Natural killer cell treated with Interleukin-12 subunit alpha and Interleukin-12 subunit beta and Interleukin-15 and Interleukin-18, amount 100 ng/mL, for 72 hours (primary cell): ENCODE data around the gene SGCD. TPM values are rescaled to one million over a fixed set of nuclear protein-coding genes. Genes with fewer than 3 reads are reported as not detected.

ENCODE experiments used
- ATAC-seq, 2 donors: fragments of 150-1000 bp; cut with Tn5 transposase in 1 of 2; sonication (Bioruptor Pico), chemical (Tn5 transposase) in 1 of 2; 2 replicates each; pipeline ENCODE4 v1.10.0; 2021
- DNase-seq: peaks from one replicate; pipeline ENCODE4 v3.0.0; 2022; ENCODE audit warnings: low spot score
- H3K27ac Mint-ChIP-seq, 2 donors: 1 replicate in 1 of 2; 2 replicates in 1 of 2; pipeline ENCODE4 v1.8.0; 2022; ENCODE audit warnings: mixed read lengths in 2 of 2, mild to moderate bottlenecking in 1 of 2, moderate library complexity in 1 of 2
- H3K27me3 Mint-ChIP-seq, 2 donors: 1 replicate in 1 of 2; 2 replicates in 1 of 2; pipeline ENCODE4 v1.8.0; 2022; ENCODE audit warnings: mixed read lengths in 2 of 2
- H3K36me3 Mint-ChIP-seq: one replicate; pipeline ENCODE4 v1.8.0; 2022; ENCODE audit warnings: mixed read lengths
- H3K4me1 Mint-ChIP-seq, 2 donors: 1 replicate in 1 of 2; 2 replicates in 1 of 2; pipeline ENCODE4 v1.8.0; 2022; ENCODE audit warnings: low read depth in 2 of 2, mixed read lengths in 2 of 2, mild to moderate bottlenecking in 1 of 2
- H3K4me3 Mint-ChIP-seq: one replicate; pipeline ENCODE4 v1.8.0; 2022; ENCODE audit warnings: mixed read lengths
- H3K9me3 Mint-ChIP-seq: 2 replicates; pipeline ENCODE4 v1.8.0; 2022; ENCODE audit warnings: mixed read lengths
- total RNA-seq, 2 donors: library from RNA; stranded (reverse); gene quantifications; one replicate each; pipeline ENCODE4 v1.2.3, GENCODE V29; 2022

Gene SGCD
- total RNA-seq, 2 donors from 2014 or later = 0.20 TPM; not detected in 1

DNA sequence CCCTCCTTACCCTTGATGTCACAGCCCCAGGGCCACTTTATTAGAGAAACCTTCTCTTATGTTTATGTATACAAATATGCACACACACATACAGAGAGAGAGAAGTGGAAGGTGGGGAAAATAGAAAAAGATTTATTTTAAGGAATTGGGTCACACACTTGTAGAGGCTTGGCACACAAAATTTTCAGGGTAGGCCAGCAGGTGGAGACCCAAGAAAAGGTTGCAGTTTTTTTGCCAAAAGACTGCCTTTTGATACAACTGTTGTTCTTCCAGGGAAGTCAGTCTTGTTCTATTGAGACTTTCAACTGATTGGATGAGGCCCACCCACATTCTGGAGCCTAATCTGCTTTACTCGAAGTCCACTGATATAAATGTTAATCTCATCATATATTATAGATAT, 392.0 kb downstream of the SGCD start:
- ATAC-seq = no peak
- Mint-ChIP-seq H3K27me3 (peaks cover 9 to 14% of the 10 kb centered on the region in 2 donors), H3K9me3 (no peaks in the 10 kb centered on the region), H3K36me3 (no peaks in the 10 kb centered on the region), H3K27ac (no peak overlapping the region), H3K4me1 (peaks cover 0 to 4% of the 10 kb centered on the region in 2 donors), H3K4me3 (no peak overlapping the region)
- no peak for DNase-seq

GRCh38 chr5:156722358-156722757, 395.4 kb downstream of the SGCD start:
- H3K27ac Mint-ChIP-seq = no peak overlapping the region
- H3K4me1 Mint-ChIP-seq = peaks cover 0 to 4% of the 10 kb centered on the region in 2 donors
- ATAC-seq = no peak

DNA sequence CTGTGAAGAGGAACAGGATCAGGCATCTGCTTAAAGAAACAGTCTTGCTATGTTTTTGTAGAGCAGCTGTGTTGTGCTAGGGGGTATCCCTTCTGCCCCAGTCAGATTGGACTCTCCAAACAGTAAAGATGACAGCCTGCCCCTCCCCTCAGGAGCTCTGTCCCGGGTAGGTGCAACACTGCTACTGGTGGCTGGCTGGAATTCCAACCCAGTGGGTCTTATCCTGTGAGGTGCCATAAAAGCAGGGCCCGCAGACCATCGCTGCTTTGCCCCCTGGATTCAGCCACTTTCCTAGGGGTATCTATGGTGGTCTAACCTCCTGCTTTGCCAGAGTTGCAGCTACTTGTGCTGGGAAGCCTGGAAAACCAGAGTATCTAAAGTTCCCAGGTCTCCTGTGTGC, 408.5 kb downstream of the SGCD start:
- Mint-ChIP-seq H3K9me3 (no peaks in the 10 kb centered on the region), H3K4me1 (no peaks in the 10 kb centered on the region), H3K36me3 (no peaks in the 10 kb centered on the region), H3K27ac (no peak overlapping the region), H3K4me3 (no peak overlapping the region), H3K27me3 (peaks cover 34 to 36% of the 10 kb centered on the region in 2 donors)
- DNase-seq (no peak), ATAC-seq (no peak)

More at GRCh38 chr5:156722358-156722757, 395.4 kb downstream of the SGCD start:
- Mint-ChIP-seq H3K27me3 (peaks cover 24 to 27% of the 10 kb centered on the region in 2 donors), H3K4me3 (no peak overlapping the region), H3K36me3 (no peaks in the 10 kb centered on the region), H3K9me3 (no peaks in the 10 kb centered on the region)
- DNase-seq = no peak

- no peak overlapping the region for H3K27ac Mint-ChIP-seq
- DNase-seq = no peak
- H3K9me3 Mint-ChIP-seq = no peaks in the 10 kb centered on the region
- peaks cover 0 to 5% of the 10 kb centered on the region in 2 donors for H3K4me1 Mint-ChIP-seq
- H3K36me3 Mint-ChIP-seq = peaks cover 14% of the 10 kb centered on the region
- H3K27me3 Mint-ChIP-seq = peaks cover 24 to 30% of the 10 kb centered on the region in 2 donors
- no peak for ATAC-seq
- H3K4me3 Mint-ChIP-seq = no peak overlapping the region
These were observed 414.6 kb downstream of the SGCD start for GRCh38 chr5:156741516-156741915.

DNA sequence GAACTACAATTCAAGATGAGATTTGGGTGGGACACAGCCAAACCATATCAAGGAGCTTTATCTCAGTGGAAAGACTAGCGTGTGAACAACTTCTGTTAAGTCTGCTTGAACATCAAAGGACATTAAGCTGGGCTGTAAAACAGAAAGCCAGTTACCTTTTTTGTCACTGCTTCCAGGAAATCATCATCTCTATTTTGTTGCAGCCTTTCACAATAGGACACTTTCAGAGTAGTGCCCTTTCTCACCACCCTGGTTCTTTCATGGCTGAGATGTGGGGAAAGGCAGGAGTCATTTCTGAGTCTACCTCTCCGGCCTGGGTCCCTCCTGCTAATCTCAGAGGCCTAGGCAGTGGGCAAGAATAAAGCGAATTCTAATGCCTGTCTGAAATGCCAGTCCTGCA, 426.9 kb downstream of the SGCD start:
- peaks cover 10 to 11% of the 10 kb centered on the region in 2 donors for H3K4me1 Mint-ChIP-seq
- ATAC-seq (peak; percentile 52 to 71), DNase-seq (no peak)
- H3K27me3 Mint-ChIP-seq = peaks cover 6 to 7% of the 10 kb centered on the region in 2 donors
- H3K27ac Mint-ChIP-seq = peak overlapping the region; percentile 62 to 90
- H3K9me3 Mint-ChIP-seq = no peaks in the 10 kb centered on the region
- H3K36me3 Mint-ChIP-seq = no peaks in the 10 kb centered on the region
- H3K4me3 Mint-ChIP-seq = peak overlapping the region; percentile 16

GRCh38 chr5:156755421-156756087, 428.6 kb downstream of the SGCD start:
- peak overlapping the region in 1 of 2 donors; percentile 6 for H3K27ac Mint-ChIP-seq
- H3K9me3 Mint-ChIP-seq = no peaks in the 10 kb centered on the region
- DNase-seq (no peak), ATAC-seq (no peak)
- peaks cover 10 to 11% of the 10 kb centered on the region in 2 donors for H3K4me1 Mint-ChIP-seq
- H3K36me3 Mint-ChIP-seq = no peaks in the 10 kb centered on the region
- H3K27me3 Mint-ChIP-seq = peaks cover 0 to 4% of the 10 kb centered on the region in 2 donors
- no peak overlapping the region for H3K4me3 Mint-ChIP-seq

DNA sequence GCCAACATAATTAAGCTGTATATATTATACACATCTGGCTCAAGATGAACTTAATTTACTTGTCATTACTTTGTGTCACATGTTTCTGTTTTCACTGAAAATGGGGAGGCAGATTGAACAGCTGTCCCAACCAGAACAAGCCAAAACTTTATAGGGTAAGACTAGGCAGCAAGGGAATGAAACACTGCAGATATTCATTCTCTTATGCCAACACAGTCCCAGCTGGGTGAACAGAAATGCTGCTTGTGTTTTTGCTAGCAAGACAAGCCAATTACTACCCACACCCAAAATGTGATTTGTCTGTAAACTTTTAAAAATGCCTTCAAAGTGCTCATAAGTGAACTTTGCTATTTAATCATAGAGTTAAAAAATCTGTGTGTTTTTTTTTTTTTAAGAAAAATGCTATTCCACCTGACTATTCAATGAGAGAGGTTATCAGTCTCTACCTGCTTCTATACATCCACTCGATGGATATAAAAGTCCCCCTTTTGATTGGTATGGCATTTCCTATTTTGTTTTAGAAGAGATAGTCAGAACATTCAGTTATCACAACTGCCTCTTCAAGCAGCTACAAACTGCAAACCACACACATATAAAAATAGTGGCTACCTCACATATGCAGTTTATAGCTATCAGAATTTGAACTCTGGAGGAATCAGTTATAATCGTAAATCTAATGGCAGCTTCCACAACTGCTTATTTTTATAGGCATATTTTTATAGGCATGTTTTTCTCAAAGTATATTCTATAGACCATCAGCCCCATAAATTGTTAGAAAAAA, 431.2 kb downstream of the SGCD start:
- ATAC-seq (no peak), DNase-seq (no peak)
- Mint-ChIP-seq H3K4me3 (no peak overlapping the region), H3K27me3 (peaks cover 0 to 9% of the 10 kb centered on the region in 2 donors), H3K36me3 (no peaks in the 10 kb centered on the region), H3K27ac (no peak overlapping the region), H3K9me3 (no peaks in the 10 kb centered on the region), H3K4me1 (peaks cover 8 to 11% of the 10 kb centered on the region in 2 donors)

DNA sequence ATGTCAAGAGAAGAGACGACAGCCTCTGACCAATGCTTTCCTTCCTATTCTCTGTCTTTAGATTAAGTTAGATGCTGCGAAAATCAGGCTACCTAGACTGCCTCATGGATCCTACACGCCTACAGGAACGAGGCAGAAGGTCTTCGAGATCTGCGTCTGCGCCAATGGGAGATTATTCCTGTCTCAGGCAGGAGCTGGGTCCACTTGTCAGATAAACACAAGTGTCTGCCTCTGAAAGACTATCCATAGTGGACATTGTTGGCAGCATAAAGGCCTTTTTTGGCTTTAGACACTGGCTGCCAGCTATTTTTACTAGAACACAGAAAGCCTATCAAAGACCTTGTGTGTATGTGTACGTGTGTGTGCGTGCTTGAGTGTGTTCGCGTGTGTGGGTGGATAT, 432.2 kb downstream of the SGCD start:
- Mint-ChIP-seq H3K4me1 (peaks cover 0 to 3% of the 10 kb centered on the region in 2 donors), H3K9me3 (no peaks in the 10 kb centered on the region)
- ATAC-seq = no peak

GRCh38 chr5:156762771-156763170, 435.8 kb downstream of the SGCD start:
- no peak for DNase-seq
- ATAC-seq = no peak
- no peak overlapping the region for H3K4me3 Mint-ChIP-seq
- peaks cover 1 to 14% of the 10 kb centered on the region in 2 donors for H3K27me3 Mint-ChIP-seq
- no peaks in the 10 kb centered on the region for H3K9me3 Mint-ChIP-seq
- H3K27ac Mint-ChIP-seq = peak overlapping the region in 1 of 2 donors; percentile 50
- H3K36me3 Mint-ChIP-seq = no peaks in the 10 kb centered on the region
- peaks cover 0 to 5% of the 10 kb centered on the region in 2 donors for H3K4me1 Mint-ChIP-seq

More for the DNA sequence above, 432.2 kb downstream of the SGCD start:
- Mint-ChIP-seq H3K36me3 (no peaks in the 10 kb centered on the region), H3K4me3 (no peak overlapping the region), H3K27ac (no peak overlapping the region), H3K27me3 (peaks cover 0 to 7% of the 10 kb centered on the region in 2 donors)
- DNase-seq = no peak

GRCh38 chr5:156764176-156764971, 437.4 kb downstream of the SGCD start:
- Mint-ChIP-seq H3K4me3 (no peak overlapping the region), H3K4me1 (peaks cover 0 to 6% of the 10 kb centered on the region in 2 donors), H3K27ac (no peak overlapping the region), H3K36me3 (no peaks in the 10 kb centered on the region), H3K27me3 (peaks cover 11 to 20% of the 10 kb centered on the region in 2 donors), H3K9me3 (no peaks in the 10 kb centered on the region)
- ATAC-seq (no peak), DNase-seq (no peak)

DNA sequence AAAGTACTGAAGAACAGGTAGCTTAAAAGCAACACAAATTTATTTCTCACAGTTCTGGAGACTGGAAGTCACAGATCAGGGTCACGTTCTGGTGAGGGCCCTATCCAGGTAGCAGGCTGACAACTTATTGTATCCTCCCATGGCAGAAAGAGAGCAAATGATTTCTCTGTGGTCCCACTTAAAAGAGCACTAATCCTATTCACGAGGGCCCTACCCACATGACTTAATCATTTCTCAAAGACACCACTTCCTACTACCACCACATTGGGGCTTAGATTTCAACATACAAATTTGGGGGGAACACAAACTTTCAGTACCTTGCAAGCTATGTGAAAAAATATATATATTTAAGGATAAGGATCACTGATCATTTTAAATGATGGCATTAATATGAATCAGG, 447.3 kb downstream of the SGCD start:
- Mint-ChIP-seq H3K27me3 (peaks cover 0 to 10% of the 10 kb centered on the region in 2 donors), H3K4me3 (no peak overlapping the region), H3K9me3 (no peaks in the 10 kb centered on the region), H3K36me3 (no peaks in the 10 kb centered on the region), H3K27ac (no peak overlapping the region), H3K4me1 (peaks cover 0 to 6% of the 10 kb centered on the region in 2 donors)
- ATAC-seq = no peak
- DNase-seq = no peak

DNA sequence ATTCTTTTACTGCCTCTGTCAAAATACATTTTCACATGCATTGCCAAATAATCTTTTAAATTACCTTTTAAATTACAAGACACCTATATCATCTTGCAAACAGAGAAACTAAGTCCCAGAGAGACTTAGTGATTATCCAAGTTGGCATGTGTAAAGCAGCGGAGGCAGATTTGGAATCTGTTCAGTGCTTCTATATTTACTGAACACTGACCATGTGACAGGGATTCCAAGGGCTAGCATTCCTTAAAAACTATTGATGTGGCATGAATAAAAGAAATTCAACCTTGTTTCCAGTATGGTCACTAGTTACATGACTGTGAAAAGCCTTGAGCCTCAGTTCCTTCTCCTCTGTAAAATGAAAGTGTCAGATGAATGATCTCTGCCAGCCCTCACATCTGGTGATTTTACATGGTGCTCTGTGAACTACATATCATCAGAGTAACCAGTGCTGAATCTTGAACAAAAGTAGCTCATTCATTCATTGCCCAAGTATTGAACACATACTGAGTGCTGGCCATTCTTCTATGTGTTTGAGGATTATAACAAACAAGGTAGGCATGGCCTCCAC, 451.3 kb downstream of the SGCD start:
- H3K4me1 Mint-ChIP-seq = peaks cover 0 to 6% of the 10 kb centered on the region in 2 donors
- DNase-seq = no peak
- H3K4me3 Mint-ChIP-seq = no peak overlapping the region
- H3K36me3 Mint-ChIP-seq = no peaks in the 10 kb centered on the region
- no peaks in the 10 kb centered on the region for H3K9me3 Mint-ChIP-seq
- peak overlapping the region in 1 of 2 donors; percentile 16 for H3K27ac Mint-ChIP-seq
- peaks cover 0 to 10% of the 10 kb centered on the region in 2 donors for H3K27me3 Mint-ChIP-seq
- ATAC-seq = no peak

GRCh38 chr5:156778752-156779151, 451.8 kb downstream of the SGCD start:
- Mint-ChIP-seq H3K4me3 (no peak overlapping the region), H3K36me3 (peaks cover 3% of the 10 kb centered on the region), H3K27ac (peak overlapping the region in 1 of 2 donors; percentile 16), H3K27me3 (peaks cover 2 to 10% of the 10 kb centered on the region in 2 donors), H3K9me3 (no peaks in the 10 kb centered on the region), H3K4me1 (peaks cover 0 to 6% of the 10 kb centered on the region in 2 donors)
- DNase-seq = no peak
- ATAC-seq = no peak
